Lower leg skin (tissue), 3 donors: ENCODE measurements around the gene REEP1.

Experiments
- CTCF ChIP-seq, 3 donors: fragments of 450-650 bp; IDR thresholded peaks; one replicate each; pipeline ENCODE4 v1.5.1; 2016; ENCODE audit warnings: antibody characterized with exemption in 3 of 3, mild to moderate bottlenecking in 3 of 3, moderate library complexity in 2 of 3
- POLR2A ChIP-seq, 2 donors: fragments of 450-650 bp; IDR thresholded peaks; one replicate each; pipeline ENCODE4 v1.6.1; 2016 to 2017; ENCODE audit warnings: antibody characterized with exemption in 2 of 2, mild to moderate bottlenecking in 1 of 2, moderate library complexity in 1 of 2

DNA sequence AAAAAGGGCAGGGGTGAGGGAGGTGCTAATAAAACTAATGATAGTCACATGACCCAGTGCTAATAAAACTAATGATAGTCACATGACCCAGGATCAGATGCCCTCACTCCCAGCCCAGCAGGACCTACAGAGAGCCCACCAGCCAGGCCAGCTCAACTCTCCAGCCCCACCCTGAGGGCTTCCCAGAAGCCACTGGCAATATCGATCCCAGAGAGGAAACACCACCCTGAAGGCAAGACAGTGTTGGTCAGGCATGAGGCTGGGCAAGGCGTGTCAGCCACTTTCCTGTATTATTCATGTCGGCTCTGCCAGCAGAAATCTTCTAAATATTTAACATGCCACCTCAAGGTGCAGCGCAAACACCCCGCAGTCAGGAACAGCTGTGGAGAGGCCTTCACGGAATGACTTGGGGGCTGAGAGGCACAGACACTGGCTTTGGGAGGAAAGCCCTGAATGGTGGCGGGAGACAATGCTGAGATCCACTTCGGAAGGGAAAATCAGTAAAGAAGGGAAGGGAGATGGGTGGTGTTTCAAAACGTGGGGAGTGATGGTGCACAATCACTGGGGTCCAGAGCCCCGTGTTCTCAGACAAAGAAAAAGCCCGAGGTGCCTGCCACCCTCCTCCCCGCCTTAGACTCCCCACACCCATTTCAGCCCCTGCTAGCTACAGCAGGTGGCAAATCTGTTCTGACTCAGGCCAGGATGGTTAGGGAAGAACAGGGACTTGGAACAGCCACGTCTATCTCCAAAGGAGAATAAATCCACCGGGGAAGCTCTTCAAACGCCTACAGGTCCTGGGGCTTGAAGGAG lies 1.4 kb downstream of the REEP1 start:
- TF ChIP-seq POLR2A (IDR thresholded peaks at IDR 0.05) = no peak
- TF ChIP-seq CTCF (IDR thresholded peaks at IDR 0.05) = no peak
